HUES6 (cell line): ENCODE data around the gene RTBDN.

Experiments used
- H3K27ac ChIP-seq: 2 replicates; pipeline ENCODE4 v1.7.0; 2013; ENCODE audit warnings: low read depth, mild to moderate bottlenecking, low read length, inconsistent platforms
- H3K27me3 ChIP-seq: 2 replicates; pipeline ENCODE4 v1.6.1; 2013; ENCODE audit warnings: low read length; ENCODE audit not compliant: control insufficient read depth, insufficient read depth
- H3K36me3 ChIP-seq: 2 replicates; pipeline ENCODE4 v1.6.1; 2013; ENCODE audit warnings: low read length; ENCODE audit not compliant: control insufficient read depth, insufficient read depth
- H3K4me1 ChIP-seq: 2 replicates; pipeline ENCODE4 v1.6.1; 2013; ENCODE audit warnings: low read length; ENCODE audit not compliant: control insufficient read depth, insufficient read depth
- H3K4me3 ChIP-seq: 2 replicates; pipeline ENCODE4 v1.5.1; 2013; ENCODE audit warnings: low read depth, low read length
- H3K9ac ChIP-seq: one replicate; pipeline ENCODE4 v1.6.1; 2013; ENCODE audit warnings: mild to moderate bottlenecking, low read length
- H3K9me3 ChIP-seq: 2 replicates; pipeline ENCODE4 v1.6.1; 2013; ENCODE audit warnings: low read depth, low read length; ENCODE audit not compliant: control insufficient read depth, insufficient read depth

RTBDN gene

GRCh38 chr19:12797141-12797587 is 37.2 kb downstream of the RTBDN start:
- H3K36me3 ChIP-seq = peaks cover 23% of the 10 kb centered on the region
- peaks cover 20% of the 10 kb centered on the region for H3K4me1 ChIP-seq
- H3K27me3 ChIP-seq = no peaks in the 10 kb centered on the region; the same call in 1 of the 2 replicates
- H3K9ac ChIP-seq = no peak overlapping the region
- no peak overlapping the region for H3K4me3 ChIP-seq
- H3K9me3 ChIP-seq = no peaks in the 10 kb centered on the region
- H3K27ac ChIP-seq = no peak overlapping the region

- Histone ChIP-seq H3K36me3 (peaks cover 23% of the 10 kb centered on the region), H3K9me3 (no peaks in the 10 kb centered on the region), H3K9ac (no peak overlapping the region), H3K27ac (no peak overlapping the region), H3K4me3 (no peak overlapping the region), H3K4me1 (peaks cover 20% of the 10 kb centered on the region), H3K27me3 (no peaks in the 10 kb centered on the region)
Observed at GRCh38 chr19:12796146-12797071, 38.0 kb downstream of the RTBDN start.

- peaks cover 13% of the 10 kb centered on the region for H3K36me3 ChIP-seq
- H3K4me1 ChIP-seq = peaks cover 22% of the 10 kb centered on the region
- peaks cover 7% of the 10 kb centered on the region; the same call in 1 of the 2 replicates for H3K27me3 ChIP-seq
- H3K4me3 ChIP-seq = no peak overlapping the region
- no peaks in the 10 kb centered on the region for H3K9me3 ChIP-seq
- H3K27ac ChIP-seq = no peak overlapping the region
- H3K9ac ChIP-seq = no peak overlapping the region
Observed at GRCh38 chr19:12794971-12795381, 39.4 kb downstream of the RTBDN start.

- H3K4me1 ChIP-seq = peaks cover 23% of the 10 kb centered on the region
- H3K36me3 ChIP-seq = peaks cover 7% of the 10 kb centered on the region
- H3K27me3 ChIP-seq = peaks cover 7% of the 10 kb centered on the region; the same call in 1 of the 2 replicates
- no peaks in the 10 kb centered on the region for H3K9me3 ChIP-seq
- H3K4me3 ChIP-seq = peak overlapping the region; percentile 65
- peak overlapping the region; percentile 77 for H3K9ac ChIP-seq
- H3K27ac ChIP-seq = peak overlapping the region; percentile 94
Observed at GRCh38 chr19:12794196-12794941, 40.0 kb downstream of the RTBDN start.

- peak overlapping the region; percentile 77 for H3K9ac ChIP-seq
- H3K36me3 ChIP-seq = peaks cover under 1% of the 10 kb centered on the region; the same call in 1 of the 2 replicates
- H3K27me3 ChIP-seq = peaks cover 7% of the 10 kb centered on the region; the same call in 1 of the 2 replicates
- H3K9me3 ChIP-seq = no peaks in the 10 kb centered on the region
- H3K4me3 ChIP-seq = peak overlapping the region; percentile 65
- H3K4me1 ChIP-seq = peaks cover 31% of the 10 kb centered on the region
- H3K27ac ChIP-seq = peak overlapping the region; percentile 94
Observed at GRCh38 chr19:12793290-12794195, 40.8 kb downstream of the RTBDN start.

- H3K27ac ChIP-seq = peak overlapping the region; percentile 94; the same call in 1 of the 2 replicates
- H3K9me3 ChIP-seq = no peaks in the 10 kb centered on the region
- H3K4me3 ChIP-seq = peak overlapping the region; percentile 65
- H3K36me3 ChIP-seq = no peaks in the 10 kb centered on the region
- peak overlapping the region; percentile 55 for H3K9ac ChIP-seq
- H3K4me1 ChIP-seq = peaks cover 38% of the 10 kb centered on the region
- peaks cover 7% of the 10 kb centered on the region; the same call in 1 of the 2 replicates for H3K27me3 ChIP-seq
Observed at GRCh38 chr19:12792853-12793289, 41.5 kb downstream of the RTBDN start.

GRCh38 chr19:12792051-12792852 is 42.1 kb downstream of the RTBDN start:
- Histone ChIP-seq H3K27ac (peak overlapping the region; percentile 35; the same call in 1 of the 2 replicates), H3K36me3 (no peaks in the 10 kb centered on the region), H3K27me3 (peaks cover 7% of the 10 kb centered on the region; the same call in 1 of the 2 replicates), H3K4me1 (peaks cover 38% of the 10 kb centered on the region), H3K4me3 (peak overlapping the region; percentile 65), H3K9me3 (no peaks in the 10 kb centered on the region), H3K9ac (peak overlapping the region; percentile 55)

- Histone ChIP-seq H3K4me1 (peaks cover 38% of the 10 kb centered on the region), H3K27ac (peak within 1 kb of the TSS; percentile 35; the same call in 1 of the 2 replicates), H3K4me3 (peak within 1 kb of the TSS; percentile 65), H3K27me3 (peaks cover 7% of the 10 kb centered on the region; the same call in 1 of the 2 replicates), H3K36me3 (no peaks in the 10 kb centered on the region), H3K9me3 (no peaks in the 10 kb centered on the region), H3K9ac (peak within 1 kb of the TSS; percentile 55)
Observed at GRCh38 chr19:12791345-12792050, 42.9 kb downstream of the RTBDN start, which contains the start of gene JUNB. JUNB (plus strand) TSS chr19:12791486; CDS start chr19:12791772, 286 bp downstream.

- Histone ChIP-seq H3K27me3 (peaks cover 7% of the 10 kb centered on the region; the same call in 1 of the 2 replicates), H3K27ac (no peak overlapping the region; the same call in 1 of the 2 replicates), H3K4me3 (peak overlapping the region; percentile 65), H3K4me1 (peaks cover 37% of the 10 kb centered on the region), H3K9ac (peak overlapping the region; percentile 54), H3K9me3 (no peaks in the 10 kb centered on the region), H3K36me3 (no peaks in the 10 kb centered on the region)
Observed at GRCh38 chr19:12790628-12791344, 43.6 kb downstream of the RTBDN start.
